Neural progenitor cell (in vitro differentiated cells): ENCODE data around the gene SLC46A2.
A peak's percentile ranks its signal among the peaks of the same experiment; 100 is the strongest.

Experiments used
- EZH2 ChIP-seq: fragments of 200-600 bp; sonication (generic); IDR thresholded peaks from 2 replicates; pipeline ENCODE4 v1.6.1; 2017; ENCODE audit warnings: antibody characterized with exemption, mild to moderate bottlenecking, moderate library complexity
- TF ChIP-seq, protein P1 (sequence below): fragments of 200-600 bp; sonication (generic); IDR thresholded peaks from 2 replicates; pipeline ENCODE4 v1.5.1; 2017; ENCODE audit warnings: antibody characterized with exemption, mild to moderate bottlenecking

- TF ChIP-seq, protein P1, sequence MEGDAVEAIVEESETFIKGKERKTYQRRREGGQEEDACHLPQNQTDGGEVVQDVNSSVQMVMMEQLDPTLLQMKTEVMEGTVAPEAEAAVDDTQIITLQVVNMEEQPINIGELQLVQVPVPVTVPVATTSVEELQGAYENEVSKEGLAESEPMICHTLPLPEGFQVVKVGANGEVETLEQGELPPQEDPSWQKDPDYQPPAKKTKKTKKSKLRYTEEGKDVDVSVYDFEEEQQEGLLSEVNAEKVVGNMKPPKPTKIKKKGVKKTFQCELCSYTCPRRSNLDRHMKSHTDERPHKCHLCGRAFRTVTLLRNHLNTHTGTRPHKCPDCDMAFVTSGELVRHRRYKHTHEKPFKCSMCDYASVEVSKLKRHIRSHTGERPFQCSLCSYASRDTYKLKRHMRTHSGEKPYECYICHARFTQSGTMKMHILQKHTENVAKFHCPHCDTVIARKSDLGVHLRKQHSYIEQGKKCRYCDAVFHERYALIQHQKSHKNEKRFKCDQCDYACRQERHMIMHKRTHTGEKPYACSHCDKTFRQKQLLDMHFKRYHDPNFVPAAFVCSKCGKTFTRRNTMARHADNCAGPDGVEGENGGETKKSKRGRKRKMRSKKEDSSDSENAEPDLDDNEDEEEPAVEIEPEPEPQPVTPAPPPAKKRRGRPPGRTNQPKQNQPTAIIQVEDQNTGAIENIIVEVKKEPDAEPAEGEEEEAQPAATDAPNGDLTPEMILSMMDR = no peak
- TF ChIP-seq EZH2 = peak; percentile 59
Observed at GRCh38 chr9:112890106-112891081, at the start of gene SLC46A2.
